Retina (tissue), 1 donor: Measurements from ENCODE around the gene PPP1R12C.
"Not testable (repeated sequence)": the region's sequence is repeated elsewhere in the genome, so short reads cannot be mapped to it uniquely, and the experiment has no call there.

ENCODE experiments used
- DNase-seq: peaks from one replicate; pipeline ENCODE4 v3.0.0-alpha.2; 2016

Gene PPP1R12C

DNA sequence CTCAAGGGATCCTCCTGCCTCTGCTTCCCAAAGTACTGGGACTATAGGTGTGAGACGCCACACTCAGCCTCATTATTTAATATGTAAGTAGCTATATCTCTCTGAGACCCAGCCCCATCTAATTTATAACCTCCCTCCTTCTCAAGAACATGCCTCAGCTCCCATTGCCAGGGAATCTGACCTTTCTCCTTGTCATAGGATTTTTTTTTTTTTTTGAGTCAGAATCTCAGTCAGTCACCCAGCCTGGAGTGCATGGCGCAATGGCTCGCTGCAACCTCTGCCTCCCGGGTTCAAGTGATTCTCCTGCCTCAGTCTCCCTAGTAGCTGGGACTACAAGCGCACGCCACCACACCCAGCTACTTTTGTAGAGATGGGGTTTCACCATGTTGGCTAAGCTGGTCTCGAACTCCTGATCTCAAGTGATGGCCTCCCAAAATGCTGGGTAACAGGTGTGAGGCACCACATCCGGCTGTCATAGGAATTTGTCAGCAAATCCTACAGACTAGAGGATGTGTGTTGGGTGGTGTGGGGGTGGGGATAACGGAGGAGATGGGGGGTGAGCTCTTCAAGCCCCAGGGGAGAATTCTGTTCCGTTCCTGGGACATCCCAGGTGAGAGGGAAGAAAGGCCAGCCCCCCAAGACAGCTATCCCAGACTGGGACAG, 46.8 kb downstream of the PPP1R12C start:
- no peak for DNase-seq

DNA sequence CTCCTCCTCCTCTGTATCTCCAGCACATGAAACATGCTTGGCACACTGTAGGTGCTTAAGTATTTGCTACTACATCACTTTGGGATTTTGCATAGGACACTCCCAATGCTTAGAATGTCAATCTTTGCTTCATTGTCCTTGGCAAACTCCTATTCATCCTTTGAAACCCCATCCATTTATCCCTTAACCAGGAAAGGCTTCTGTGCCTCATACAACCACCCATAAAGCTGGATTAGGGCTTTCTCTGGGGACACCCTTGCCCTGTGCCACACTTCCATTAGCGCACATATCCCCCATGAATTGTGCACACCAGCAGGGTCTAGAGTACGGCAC, 47.6 kb downstream of the PPP1R12C start:
- no peak for DNase-seq

DNA sequence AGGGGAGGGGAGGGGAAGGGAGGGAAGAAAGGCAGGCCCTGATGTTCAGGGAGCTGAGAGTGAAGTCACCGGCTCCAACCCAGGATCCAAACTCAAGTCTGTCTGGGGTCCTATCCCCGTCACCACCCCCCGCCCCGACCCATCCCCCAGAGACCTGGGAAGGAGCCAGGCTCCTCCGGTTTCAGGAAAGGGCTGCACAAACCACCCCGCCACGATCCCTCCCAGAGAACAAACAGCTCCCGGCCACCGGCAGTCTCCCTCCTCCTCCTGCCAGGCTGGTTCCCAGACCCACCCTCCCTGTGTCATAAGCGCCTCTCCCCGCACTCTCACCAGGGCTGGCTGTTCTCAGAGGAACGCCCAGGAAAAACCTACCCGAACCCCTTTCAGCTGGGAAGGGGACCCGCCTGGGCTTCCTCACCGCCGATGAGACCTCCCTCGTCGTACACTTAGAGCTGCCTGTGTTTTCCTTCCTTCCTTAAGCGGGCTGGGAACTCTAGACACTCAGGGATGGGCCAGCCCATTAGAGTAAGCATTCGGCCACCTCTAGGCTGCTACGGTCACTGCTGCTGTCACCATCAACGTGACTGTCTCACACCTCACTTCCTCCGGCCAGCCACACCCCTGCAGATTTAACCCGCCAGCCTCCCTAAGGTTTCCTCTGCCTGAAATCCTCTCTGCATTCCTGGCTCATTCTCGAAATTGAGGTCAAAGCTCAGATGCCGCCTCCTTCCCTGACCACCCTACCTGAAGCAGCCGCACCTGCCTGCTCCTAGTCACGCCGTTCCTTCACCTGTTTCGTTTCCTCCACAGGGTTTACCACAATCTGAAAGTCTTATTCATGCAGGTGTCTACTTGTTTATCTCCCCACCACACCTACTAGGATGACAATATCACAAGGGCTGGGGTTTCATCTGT, 48.2 kb downstream of the PPP1R12C start:
- no peak for DNase-seq

DNA sequence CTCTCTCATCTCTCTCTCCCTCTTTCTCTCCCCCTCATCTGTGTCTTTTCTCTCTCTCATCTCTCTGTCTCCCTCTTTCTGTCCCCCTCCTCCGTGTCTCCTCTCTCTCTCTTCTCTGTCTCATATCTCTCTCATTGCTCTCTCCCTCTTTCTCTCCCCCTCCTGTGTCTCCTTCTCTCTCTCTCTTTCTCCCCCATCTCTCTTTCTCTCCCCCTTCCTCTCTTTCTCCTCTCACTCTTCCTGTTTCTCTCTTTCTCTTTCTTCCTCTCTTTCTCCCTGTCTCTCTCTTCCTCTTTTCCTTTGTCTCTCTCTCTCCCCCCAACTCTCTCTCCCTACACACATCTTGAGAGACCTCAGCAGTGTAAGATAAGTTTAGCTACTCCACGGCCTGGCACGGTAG, 49.6 kb downstream of the PPP1R12C start:
- DNase-seq = no peak

- DNase-seq = no peak
These were observed 51.2 kb downstream of the PPP1R12C start for GRCh38 chr19:55066107-55066709.

GRCh38 chr19:55065516-55065915, 51.9 kb downstream of the PPP1R12C start:
- not testable (repeated sequence) for DNase-seq

- DNase-seq = no peak
These were observed 54.0 kb downstream of the PPP1R12C start for GRCh38 chr19:55063492-55063843.

DNA sequence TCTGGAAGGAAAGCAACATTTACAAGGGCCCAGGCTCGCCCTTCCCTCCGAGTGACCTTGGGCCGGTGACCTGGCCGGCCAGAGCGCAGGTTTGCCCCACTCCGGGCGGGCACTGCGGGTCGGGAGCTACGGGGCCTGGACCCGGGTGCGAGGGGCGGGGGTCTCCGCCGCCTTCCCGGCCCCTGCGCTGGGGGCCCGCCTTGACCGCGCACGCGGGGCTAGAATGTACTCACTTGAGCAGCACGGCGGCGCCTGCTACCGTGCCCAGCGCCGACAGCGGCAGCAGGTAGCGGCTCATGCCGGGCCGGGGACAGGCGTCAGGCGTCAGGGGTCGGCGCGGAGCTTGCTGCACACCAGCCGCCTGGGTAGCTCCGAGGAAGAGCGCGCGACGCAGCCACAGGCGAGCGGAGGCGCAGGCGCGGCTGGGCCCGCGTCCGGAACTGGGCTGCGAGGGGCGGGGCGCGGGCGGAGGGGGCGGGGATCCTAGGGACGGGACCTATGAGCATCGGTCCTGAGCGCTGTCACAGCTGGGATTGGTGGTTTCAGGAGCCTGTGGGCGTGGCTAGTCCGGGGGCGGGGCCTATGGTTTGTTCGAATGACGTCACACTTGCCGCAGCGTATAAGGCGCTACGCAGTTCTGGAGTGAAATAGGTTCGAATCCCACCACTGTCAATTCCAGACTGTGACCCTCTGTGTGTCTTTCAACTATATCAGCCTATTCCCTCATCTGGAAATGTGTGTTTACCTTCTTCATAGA, 54.5 kb downstream of the PPP1R12C start, which contains the start of gene RDH13:
RDH13 (minus strand) TSS at position 414 of the 757 bp plus-strand sequence; CDS start at position 298, 116 bp downstream.
- DNase-seq = peak; percentile 94

DNA sequence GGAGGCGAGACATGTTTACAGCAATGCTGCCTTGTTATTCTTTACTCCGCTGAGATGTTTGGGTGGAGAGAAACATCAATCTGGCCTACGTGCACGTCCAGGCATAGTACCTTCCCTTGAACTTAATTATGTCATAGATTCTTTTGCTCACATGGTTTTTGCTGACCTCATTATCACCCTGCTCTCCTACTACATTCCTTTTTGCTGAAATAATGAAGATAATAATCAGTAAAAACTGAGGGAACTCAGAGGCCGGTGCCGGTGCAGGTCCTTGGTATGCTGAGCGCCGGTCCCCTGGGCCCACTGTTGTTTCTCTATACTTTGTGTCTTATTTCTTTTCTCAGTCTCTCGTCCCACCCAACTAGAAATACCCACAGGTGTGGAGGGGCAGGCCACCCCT, 57.1 kb downstream of the PPP1R12C start:
- DNase-seq = not testable (repeated sequence)

DNA sequence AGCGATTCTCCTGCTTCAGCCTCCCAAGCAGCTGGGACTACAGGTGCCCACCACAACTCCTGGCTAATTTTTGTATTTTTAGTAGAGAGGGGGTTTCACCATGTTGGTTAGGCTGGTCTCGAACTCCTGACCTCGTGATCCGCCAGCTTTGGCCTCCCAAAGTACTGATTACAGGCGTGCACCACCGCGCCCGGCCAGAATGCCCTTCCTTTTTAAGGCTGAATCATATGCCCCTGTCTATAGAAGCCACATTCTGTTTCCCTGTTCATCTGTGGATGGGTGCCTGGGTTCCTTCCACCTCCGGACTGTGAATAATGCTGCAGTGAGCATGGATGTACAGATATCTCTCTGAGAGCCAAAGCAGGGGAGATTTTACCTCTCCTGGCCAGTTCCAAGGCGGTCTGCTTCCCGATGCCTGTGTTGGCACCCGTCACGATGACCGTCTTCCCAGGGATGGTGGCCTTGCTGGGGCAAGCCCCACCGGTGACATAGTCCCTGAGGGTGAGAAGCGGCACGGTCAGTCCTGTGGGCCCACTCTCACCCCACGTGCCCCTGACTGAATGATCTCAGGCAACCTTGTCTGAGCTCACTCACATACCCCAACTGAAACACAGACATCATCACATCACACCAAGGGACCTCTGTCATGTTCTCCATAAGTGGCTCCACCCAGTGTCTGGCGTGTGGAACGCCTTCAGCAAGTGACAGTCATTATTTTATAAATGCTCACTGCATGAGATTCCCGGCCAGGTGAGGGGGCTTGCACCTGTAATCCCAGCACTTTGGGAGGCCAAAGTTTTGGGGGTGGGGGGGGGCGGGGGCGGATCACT, 58.4 kb downstream of the PPP1R12C start:
- DNase-seq = no peak

- DNase-seq = no peak
These were observed 60.6 kb downstream of the PPP1R12C start for GRCh38 chr19:55056827-55057226.

DNA sequence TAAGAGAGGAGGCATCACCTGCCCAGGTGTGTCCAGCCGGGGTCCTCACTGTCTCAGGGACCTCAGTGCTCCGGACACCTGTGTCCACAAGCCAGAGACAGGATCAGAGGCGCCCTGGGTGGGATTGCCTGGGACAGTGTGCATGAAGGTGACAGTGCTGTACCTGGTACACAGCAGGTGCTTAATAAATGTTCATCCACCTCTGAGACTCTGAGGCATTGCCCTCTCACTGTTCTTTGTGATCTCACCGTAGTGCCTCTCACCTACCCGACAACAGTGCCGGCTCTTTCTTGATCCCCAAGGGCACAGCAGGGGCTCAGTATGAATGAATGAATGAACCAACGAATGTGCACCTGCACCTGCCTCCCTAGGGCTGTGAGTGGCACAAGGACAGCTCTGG, 63.7 kb downstream of the PPP1R12C start:
- DNase-seq = no peak

GRCh38 chr19:55050749-55051532, 66.5 kb downstream of the PPP1R12C start:
- DNase-seq = no peak

DNA sequence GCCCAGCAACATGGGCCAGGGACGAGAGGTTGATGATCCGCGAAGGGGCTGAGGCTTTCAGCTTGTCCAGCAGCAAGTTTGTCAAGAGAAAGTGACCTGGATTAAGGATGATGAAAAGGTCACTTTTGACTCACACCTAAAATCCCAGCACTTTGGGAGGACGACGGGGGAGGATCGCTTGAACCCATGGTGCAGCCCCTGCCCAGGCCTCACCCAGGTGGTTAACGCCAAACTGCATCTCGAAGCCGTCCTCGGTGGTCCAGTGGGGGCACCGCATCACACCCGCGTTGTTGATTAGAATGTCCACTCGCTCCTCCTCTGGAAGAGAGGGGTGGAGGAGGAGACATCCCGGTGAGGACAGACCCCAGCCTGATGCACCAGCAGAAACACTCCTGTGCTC, 69.0 kb downstream of the PPP1R12C start:
- DNase-seq = no peak

DNA sequence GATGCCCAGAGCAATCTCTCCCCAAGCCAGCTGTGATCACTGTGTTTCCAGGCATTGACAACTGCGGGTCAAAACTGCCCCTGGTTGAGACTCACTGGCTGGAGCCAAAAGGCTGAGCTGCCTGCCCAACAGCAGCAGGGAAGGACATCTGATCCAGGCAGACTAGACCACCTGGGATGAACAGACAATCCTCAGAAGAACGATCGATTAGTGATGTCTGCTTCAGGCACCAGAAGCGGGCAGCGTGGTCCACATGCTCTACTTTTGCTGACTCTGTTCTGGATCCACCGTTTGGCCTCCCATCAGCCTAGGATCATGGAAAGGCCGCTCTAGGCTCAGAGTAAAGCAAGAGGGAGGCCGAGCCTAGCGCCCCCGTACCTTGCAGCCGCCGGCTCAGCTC, 69.5 kb downstream of the PPP1R12C start:
- no peak for DNase-seq

DNA sequence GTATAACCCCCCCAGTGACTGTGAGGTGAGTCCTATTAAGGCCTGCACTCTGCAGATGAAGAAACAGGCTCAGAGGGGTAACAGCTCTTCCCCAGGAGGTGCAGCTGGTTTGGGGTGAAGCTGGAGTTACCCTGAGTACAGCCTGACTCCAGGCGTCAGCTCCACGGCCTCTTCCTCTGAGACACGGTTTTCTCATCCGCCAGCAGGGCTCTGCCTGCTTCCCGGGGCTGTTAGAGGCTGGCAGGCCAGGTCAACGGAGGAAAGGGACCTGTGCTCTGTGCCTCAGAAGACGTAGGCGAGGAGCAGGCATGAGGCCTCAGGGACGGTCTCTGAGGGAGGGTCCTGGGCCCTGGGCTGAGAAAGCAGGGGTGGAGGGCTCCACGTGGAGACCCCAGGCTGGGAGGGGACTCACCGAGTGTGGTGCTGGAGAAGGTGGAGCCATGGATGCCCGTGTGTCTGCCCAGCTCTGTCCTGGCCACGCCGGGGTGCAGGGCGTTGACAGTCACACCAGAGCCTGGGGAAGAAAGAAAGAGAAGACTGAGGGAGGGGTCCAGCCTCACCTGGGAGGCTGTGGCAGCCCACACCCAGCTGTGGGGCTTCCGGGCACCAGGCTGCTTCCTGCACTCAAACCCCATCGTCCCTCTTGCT, 70.3 kb downstream of the PPP1R12C start:
- DNase-seq = no peak

- no peak for DNase-seq
These were observed 72.4 kb downstream of the PPP1R12C start for GRCh38 chr19:55044771-55045716.

DNA sequence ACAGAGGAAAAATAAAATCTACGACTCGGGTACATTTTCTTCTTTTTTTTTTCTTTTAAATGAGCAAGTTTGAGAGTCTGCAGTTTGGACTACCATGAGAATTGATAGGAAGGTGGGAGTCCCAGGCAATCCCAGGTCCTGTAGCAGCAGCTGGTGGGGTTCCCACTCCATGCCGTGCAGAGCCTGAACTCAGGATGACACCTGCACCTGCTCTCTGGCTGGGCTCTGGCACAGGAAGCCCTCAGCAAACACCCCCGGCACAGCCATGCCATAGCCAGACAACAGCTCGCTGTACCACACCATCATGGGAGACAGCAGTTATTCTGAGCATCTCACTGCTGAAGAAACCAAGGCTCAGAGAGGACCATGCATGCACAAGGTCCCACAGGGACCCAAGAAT, 73.2 kb downstream of the PPP1R12C start:
- no peak for DNase-seq

- no peak for DNase-seq
These were observed 74.7 kb downstream of the PPP1R12C start for GRCh38 chr19:55042688-55043087.

- DNase-seq = no peak
These were observed 75.1 kb downstream of the PPP1R12C start for GRCh38 chr19:55042344-55042678.
